CD4-positive, alpha-beta T cell treated with Interleukin-2 at 100 ng/mL for 4 hours (primary cell): ENCODE data around the gene MAN2A2.
"Not testable (repeated sequence)": the region's sequence is repeated elsewhere in the genome, so short reads cannot be mapped to it uniquely, and the experiment has no call there.

Experiments
- DNase-seq: peaks from one replicate; pipeline ENCODE4 v3.0.0-alpha.2; 2020; ENCODE audit warnings: low spot score

MAN2A2 gene

DNA sequence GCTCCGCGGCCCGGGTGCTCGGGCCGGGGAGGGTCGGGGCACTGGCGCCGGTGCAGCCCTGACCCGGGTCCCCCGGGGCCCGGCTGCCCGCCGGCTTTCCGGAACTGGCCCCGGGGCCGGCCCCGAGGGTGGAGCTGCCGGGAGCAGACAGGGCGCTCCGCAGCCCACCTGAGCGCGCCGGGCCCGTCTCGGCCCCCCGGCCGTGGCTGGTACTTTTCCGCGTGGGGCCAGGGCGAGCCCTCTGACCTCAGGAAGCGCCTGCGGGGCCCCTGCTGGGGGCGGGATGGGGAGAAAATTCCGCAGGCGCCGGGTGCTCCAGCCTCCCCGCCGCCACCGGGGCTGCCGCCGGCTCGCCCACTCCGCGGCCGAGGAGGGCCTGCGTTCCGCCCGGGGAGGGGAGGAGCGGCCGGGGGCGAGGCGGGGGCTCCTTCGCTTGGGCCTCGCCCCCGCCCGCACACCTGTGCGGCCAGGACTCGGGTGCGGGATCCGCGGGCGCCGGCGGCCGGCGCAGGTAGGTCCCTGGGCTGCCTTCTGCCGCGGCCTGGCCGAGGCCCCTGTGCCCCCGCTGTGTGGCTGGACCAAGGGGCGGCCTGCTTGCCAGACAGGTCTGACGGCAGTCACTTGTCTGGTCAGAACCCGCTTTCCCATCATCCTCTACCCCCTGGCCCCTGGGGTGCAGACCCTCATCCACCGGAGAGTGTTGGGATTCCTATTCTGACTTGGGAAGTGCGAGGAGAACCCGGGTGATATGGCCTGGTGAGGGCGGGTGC, 31.2 kb upstream of the MAN2A2 start:
- DNase-seq = no peak

DNA sequence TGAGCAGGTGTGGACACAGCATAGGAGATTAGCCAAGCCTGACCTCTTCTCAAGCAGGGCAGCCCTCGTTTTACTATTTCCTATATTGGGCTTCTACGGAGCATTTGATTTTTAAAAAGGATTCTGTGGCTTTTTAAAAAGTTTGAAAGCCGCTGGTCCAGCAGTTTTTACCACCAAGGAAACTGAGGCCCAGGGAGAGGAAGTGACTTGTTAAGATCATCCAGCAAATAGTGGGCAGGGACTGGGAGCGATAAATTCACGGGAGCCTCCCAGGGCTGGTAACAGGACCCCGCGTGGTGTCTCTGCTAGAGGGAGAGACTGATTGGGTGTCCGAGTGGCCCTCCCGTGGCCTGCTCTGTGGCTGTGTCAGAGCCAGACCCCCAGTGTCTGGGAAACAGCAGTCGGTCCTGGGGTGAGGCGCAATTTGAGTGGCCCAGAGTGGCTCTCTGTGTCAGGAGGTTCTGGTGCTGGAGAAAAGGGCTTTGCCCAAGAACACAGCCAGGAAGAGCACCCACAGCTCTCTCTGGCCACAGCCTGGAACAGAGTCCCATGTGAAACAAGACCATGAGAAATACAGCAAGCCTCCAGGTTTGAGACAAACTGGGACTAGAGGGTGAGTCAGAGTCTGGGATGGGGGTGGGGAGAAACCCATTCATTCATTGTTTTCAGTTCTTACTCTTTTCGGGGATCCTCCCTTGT, 30.5 kb upstream of the MAN2A2 start:
- peak; percentile 35 for DNase-seq

DNA sequence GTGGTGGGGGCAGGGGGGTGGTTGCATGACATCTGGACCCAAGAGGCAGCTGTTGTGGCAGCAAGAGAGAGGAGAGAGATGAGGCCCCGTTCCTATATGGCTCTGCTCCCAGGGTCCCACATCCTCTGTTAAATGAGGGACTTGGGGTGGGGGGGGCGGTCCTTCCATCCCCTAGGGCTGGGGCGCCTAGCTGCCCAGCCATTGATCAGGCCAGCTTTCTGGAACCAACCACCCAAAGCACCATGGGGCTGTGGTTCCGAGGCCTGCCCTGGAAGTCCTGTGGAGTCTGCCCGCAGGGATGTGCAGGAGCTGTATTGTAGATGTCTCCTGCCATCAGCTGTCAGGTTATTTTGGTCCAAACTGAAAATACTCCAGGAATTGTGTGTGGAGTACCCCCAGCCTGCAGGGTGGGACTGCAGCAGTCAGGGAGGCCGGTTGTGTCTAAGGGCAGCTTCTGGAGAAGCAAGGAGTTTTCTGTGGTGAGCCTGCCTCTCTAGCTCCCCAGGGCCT, 29.6 kb upstream of the MAN2A2 start:
- DNase-seq = no peak

DNA sequence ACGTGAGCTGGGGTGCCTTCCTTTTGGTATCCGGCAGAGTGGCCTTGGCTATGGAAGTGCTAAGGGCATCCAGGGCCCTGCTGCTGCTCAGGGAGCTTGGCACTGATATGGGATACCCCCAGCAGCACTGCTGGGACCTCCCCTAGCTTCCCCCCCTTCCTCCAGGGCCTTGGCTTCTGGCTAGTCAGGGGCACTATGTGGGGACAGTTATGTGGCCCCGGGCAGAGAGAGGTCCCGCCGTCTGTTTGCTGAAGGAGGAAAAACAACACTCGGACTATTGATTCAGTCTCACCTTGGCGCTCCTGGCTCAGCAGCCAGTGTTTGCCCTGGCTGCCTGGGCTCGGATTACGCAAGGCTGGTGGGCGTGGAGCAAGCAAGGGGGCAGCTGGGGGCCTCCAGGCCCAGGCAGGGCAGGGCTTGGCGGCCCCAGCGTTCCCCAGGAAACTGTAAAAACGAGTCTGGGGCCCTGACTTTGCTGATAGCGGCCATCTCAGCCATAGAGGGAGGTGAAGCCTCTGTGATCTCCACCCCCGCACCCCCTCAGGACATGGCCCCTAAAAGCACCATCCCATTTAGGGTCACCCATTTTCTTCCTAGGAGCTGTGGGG, 29.0 kb upstream of the MAN2A2 start:
- DNase-seq = no peak

DNA sequence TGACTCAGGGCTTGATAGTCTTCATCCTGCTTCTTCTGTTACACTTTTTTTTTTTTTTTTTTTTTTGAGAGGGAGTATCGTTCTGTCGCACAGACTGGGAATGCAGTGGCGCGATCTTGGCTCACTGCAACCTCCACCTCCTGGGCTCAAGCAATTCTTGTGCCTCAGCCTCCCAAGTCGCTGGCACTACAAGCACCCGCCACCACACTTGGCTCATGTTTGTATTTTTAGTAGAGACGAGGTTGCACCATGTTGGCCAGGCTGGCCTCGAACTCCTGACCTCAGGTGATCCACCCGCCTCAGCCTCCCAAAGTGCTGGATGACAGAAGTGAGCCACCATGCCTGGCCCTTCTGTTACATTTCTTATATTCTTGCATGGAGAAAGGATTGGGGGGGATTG, 28.1 kb upstream of the MAN2A2 start:
- DNase-seq = not testable (repeated sequence)

DNA sequence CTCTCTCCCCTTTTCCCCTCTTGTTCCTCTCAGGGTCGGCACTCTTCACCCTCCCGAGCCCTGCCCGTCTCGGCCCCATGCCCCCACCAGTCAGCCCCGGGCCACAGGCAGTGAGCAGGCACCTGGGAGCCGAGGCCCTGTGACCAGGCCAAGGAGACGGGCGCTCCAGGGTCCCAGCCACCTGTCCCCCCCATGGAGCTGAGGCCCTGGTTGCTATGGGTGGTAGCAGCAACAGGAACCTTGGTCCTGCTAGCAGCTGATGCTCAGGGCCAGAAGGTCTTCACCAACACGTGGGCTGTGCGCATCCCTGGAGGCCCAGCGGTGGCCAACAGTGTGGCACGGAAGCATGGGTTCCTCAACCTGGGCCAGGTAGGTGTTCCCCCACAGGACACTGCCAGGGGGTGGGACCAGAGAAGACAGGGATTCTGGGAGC, 27.5 kb upstream of the MAN2A2 start:
- no peak for DNase-seq

DNA sequence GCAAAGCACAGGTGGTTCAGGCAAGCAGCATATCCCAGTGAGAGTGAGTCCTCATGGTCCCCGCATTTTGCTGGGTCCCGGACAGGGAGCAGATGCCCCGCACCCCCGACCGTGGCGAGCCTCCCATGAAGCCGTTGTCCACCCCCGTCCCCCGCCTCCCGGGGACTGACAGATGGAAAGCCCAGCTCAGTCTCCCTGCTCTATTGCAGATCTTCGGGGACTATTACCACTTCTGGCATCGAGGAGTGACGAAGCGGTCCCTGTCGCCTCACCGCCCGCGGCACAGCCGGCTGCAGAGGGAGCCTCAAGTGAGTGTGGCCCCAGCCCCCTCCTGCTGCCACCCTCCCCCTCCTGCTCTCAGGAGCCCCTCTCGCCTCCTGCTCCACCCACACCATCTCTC, 27.1 kb upstream of the MAN2A2 start:
- DNase-seq = no peak

DNA sequence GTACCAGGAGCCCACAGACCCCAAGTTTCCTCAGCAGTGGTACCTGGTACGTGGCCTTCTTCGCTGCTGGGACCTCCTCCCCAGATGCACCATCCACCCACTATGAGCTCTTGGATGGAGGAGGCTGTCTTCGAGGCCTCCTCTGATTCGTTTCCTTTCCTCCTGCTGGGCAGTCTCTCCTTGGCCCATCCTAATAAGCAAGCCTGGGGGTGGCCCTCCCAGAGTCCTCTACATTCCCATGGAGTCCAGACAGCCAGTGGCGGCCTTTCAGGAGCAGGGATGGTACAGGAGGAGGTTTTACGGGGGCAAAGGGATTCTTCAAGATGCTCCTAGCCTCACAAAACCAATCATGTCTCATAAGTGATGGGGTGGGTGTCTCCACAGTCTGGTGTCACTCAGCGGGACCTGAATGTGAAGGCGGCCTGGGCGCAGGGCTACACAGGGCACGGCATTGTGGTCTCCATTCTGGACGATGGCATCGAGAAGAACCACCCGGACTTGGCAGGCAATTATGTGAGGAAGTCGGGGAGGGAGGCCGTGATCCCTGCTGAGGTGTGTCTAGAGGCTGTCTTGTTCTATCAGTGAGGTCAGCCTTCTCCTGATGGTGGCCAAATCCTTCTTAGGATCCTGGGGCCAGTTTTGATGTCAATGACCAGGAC, 26.5 kb upstream of the MAN2A2 start:
- DNase-seq = no peak

DNA sequence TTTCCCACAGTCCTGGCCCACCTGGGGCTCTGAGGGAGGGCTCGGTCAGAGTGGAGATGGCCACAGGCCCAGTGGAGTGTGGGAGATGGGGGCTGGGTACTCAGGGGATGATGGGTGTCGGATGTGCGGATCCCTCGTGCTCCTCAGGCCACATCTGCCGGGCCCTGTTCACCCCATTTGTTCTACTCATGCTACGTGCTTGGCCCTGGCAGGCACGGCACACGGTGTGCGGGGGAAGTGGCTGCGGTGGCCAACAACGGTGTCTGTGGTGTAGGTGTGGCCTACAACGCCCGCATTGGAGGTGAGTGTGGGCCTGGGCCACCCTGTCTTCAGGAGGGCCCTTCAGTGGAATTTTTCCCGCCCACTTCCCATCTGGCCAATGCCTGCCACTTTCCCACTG, 25.8 kb upstream of the MAN2A2 start:
- DNase-seq = no peak

DNA sequence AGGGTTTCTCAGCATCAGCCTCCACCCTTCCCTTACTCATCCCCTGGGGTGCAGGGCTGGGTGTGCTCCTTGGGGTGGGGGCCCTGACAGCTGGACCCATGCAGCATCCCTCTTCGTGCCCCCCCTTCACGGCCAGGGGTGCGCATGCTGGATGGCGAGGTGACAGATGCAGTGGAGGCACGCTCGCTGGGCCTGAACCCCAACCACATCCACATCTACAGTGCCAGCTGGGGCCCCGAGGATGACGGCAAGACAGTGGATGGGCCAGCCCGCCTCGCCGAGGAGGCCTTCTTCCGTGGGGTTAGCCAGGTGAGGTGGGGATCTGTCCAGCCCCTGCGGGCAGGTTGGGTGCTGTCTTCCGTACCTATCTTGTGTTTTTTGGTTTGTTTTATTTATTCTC, 25.1 kb upstream of the MAN2A2 start:
- no peak for DNase-seq

DNA sequence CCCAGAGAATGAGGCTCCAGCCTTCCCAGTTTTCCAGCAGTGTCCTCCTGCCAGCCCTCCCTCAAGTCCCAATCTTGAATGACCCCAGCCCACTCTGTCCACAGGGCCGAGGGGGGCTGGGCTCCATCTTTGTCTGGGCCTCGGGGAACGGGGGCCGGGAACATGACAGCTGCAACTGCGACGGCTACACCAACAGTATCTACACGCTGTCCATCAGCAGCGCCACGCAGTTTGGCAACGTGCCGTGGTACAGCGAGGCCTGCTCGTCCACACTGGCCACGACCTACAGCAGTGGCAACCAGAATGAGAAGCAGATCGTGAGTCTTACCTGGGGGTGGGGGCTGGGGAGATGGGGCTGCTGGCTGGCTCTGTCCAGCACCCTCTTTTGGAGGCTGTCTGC, 24.4 kb upstream of the MAN2A2 start:
- DNase-seq = no peak

DNA sequence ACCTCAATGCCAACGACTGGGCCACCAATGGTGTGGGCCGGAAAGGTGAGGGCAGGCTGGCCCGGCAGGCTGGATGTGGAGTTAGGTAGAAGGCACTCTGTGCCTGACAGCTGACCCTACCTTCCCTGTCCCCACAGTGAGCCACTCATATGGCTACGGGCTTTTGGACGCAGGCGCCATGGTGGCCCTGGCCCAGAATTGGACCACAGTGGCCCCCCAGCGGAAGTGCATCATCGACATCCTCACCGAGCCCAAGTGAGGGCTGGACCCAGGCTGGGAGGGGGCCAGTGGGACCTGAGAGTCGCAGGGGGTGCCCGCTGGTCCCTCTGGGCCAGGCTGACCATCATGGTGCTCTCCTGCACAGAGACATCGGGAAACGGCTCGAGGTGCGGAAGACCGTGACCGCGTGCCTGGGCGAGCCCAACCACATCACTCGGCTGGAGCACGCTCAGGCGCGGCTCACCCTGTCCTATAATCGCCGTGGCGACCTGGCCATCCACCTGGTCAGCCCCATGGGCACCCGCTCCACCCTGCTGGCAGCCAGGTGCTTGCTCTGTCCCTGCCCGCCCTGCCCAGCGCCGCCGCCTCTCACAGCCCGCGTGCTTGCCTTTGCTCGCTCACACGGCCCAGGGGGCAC, 23.3 kb upstream of the MAN2A2 start:
- no peak for DNase-seq

DNA sequence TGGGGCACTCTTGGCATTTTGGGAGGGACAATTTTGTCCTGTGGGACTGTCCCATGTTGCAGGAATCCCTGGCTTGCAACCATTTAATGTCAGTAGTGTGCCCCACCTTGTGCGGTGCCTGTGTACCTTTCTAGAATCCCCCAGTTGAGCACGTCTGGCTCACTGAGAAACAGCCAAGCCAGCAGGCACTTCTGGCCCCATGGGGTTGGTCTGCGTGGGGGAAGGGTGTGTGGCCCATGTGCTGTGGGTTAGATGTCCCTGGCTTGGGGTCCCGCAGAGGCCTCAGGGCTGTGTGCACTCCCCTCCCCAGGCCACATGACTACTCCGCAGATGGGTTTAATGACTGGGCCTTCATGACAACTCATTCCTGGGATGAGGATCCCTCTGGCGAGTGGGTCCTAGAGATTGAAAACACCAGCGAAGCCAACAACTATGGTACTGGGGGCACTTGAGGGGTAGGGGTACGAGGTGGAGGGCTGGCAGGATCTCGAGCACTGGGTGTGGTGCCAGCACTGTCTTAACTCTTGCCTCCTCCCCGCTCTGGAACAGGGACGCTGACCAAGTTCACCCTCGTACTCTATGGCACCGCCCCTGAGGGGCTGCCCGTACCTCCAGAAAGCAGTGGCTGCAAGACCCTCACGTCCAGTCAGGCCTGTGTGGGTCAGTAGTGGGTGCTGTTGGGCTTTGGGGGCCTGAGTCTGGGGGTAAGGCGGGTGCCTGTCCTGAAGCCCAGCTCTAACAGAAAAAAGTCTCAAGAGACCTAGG, 22.5 kb upstream of the MAN2A2 start:
- DNase-seq = no peak

DNA sequence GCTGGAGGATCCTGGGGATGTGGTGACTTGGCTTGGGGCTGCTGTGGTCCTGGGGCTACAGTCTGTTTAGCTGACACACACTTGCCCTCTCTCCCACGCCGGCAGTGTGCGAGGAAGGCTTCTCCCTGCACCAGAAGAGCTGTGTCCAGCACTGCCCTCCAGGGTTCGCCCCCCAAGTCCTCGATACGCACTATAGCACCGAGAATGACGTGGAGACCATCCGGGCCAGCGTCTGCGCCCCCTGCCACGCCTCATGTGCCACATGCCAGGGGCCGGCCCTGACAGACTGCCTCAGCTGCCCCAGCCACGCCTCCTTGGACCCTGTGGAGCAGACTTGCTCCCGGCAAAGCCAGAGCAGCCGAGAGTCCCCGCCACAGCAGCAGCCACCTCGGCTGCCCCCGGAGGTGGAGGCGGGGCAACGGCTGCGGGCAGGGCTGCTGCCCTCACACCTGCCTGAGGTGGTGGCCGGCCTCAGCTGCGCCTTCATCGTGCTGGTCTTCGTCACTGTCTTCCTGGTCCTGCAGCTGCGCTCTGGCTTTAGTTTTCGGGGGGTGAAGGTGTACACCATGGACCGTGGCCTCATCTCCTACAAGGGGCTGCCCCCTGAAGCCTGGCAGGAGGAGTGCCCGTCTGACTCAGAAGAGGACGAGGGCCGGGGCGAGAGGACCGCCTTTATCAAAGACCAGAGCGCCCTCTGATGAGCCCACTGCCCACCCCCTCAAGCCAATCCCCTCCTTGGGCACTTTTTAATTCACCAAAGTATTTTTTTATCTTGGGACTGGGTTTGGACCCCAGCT, 21.7 kb upstream of the MAN2A2 start:
- DNase-seq = no peak

DNA sequence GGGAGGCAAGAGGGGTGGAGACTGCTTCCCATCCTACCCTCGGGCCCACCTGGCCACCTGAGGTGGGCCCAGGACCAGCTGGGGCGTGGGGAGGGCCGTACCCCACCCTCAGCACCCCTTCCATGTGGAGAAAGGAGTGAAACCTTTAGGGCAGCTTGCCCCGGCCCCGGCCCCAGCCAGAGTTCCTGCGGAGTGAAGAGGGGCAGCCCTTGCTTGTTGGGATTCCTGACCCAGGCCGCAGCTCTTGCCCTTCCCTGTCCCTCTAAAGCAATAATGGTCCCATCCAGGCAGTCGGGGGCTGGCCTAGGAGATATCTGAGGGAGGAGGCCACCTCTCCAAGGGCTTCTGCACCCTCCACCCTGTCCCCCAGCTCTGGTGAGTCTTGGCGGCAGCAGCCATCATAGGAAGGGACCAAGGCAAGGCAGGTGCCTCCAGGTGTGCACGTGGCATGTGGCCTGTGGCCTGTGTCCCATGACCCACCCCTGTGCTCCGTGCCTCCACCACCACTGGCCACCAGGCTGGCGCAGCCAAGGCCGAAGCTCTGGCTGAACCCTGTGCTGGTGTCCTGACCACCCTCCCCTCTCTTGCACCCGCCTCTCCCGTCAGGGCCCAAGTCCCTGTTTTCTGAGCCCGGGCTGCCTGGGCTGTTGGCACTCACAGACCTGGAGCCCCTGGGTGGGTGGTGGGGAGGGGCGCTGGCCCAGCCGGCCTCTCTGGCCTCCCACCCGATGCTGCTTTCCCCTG, 21.0 kb upstream of the MAN2A2 start:
- DNase-seq = no peak

DNA sequence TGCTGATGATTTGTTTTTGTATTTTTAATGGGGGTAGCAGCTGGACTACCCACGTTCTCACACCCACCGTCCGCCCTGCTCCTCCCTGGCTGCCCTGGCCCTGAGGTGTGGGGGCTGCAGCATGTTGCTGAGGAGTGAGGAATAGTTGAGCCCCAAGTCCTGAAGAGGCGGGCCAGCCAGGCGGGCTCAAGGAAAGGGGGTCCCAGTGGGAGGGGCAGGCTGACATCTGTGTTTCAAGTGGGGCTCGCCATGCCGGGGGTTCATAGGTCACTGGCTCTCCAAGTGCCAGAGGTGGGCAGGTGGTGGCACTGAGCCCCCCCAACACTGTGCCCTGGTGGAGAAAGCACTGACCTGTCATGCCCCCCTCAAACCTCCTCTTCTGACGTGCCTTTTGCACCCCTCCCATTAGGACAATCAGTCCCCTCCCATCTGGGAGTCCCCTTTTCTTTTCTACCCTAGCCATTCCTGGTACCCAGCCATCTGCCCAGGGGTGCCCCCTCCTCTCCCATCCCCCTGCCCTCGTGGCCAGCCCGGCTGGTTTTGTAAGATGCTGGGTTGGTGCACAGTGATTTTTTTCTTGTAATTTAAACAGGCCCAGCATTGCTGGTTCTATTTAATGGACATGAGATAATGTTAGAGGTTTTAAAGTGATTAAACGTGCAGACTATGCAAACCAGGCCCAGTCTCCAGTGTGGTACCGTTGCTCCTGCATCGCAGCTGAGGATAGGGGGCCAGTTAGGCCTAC, 20.1 kb upstream of the MAN2A2 start:
- no peak for DNase-seq

DNA sequence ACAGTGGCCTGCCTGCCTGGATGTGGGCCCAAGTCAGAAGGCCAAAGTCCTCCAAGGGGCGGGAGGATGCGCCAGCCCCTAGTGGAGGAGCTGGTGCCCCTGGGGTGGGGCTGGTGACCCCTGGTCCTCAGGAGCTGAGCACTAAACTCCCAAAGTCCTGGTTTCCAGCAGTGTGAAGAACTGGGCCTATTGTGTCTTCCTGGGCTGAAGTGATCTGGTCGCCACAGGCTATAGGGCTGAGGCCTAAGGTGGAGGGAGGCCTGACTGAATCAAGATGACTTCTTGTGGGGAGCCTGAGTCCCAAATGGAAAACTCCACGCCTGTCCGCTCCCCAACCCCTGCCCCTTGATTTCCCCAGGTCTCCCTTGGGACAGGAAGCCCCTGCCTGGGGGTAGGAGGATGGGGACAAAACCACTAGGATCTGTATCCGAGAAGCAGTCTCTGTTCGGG, 19.6 kb upstream of the MAN2A2 start:
- DNase-seq = no peak

DNA sequence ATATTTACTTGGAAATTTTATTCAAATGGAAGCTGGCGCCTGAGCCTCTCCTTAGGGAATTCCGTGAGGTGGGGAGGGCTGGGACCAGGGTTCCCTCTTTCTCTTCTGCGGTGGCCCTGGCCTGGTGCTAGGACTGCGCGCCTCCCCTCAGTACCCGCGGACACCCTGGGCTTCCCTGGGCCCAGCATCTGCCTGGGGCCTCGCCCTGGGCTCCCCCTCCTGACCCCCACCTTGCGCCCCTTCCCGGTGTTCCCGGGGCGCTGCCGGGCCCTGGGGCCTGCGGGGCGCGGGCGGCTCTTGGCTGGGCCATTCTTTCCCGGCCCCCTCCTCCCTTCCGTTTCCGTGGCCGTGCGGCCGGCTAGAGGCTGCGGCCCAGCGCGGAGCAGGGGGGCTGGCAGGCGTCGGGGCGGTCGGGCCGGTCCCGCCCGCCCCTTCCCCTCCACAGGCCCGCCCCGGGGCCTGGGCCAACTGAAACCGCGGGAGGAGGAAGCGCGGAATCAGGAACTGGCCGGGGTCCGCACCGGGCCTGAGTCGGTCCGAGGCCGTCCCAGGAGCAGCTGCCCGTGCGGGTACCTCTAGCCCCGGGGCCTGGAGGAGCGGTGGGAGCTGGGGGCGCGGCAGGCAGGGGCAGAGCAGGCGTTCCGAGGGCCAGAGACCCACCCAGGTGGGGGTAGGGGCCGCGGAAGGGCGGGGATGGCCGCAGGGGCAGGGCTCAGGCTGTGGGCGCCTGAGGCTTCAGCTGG, 19.0 kb upstream of the MAN2A2 start, which contains the start of gene FES:
FES (plus strand) TSS at position 529 of the 743 bp plus-strand sequence. CDS start 542 bp downstream, outside the sequence.
- no peak for DNase-seq
